Measurements from ENCODE around the gene KLHL17. TPM values are rescaled to one million over a fixed set of nuclear protein-coding genes. Genes with fewer than 3 reads are reported as not detected.

The KLHL17 gene
- total and polyA plus RNA-seq, 9 of the 15 experiments (the other 6 are each of a cell fraction or from before 2014, with no cell fraction given), result 0.14 to 84.8 (median 13.0) TPM

DNA sequence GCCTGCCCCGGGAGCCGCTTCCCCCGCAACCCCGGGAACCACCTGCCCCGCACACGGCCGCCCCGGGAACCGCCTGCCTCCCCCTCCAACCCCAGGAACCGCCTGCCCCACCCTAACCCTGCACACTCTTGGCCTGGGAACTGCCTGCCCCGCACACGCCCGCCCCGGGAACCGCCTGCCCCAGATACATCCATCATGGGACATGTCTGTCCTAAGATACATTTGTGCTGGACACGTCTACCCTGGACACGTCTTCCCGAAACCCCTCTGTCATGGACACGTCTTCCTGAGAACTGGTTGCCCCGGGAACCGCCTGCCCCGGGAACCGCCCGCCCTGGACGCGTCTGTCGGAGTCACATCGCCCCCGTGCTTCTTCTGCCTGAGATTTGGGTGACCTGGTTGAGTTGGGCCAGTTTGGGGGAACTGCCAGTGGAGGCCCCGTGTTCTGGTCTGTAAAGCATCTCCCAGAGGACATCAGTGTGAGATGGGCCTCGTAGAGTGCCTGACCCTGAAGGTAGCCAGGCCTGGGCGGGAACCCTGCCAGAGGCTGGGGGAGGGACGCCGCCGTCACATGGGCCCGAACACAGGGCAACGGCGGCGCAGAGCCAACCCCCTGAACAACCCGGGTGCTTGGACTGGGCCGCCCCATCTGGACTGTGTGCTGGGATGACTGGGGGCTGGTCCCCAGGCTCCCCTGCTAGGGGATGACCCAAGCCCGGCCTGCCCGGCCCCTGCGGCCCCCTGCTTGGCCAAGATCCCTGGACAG is 17.9 kb downstream of the KLHL17 start (continued):
- TF ChIP-seq ZNF316 (IDR thresholded peaks at IDR 0.05) (no peak), NFIC (IDR thresholded peaks at IDR 0.05) (peak; percentile 55; the same call in 1 of the 2 replicates), SIN3B (IDR thresholded peaks at IDR 0.05; ENCODE audit: low read depth) (no peak), SIX5 (IDR thresholded peaks at IDR 0.05; ENCODE audit: borderline replicate concordance in 1 of 2, insufficient read depth in 1 of 2, low read depth in 1 of 2, low read length in 2 of 2) (no peak), ZEB2 (IDR thresholded peaks at IDR 0.05) (no peak), RAD51 (IDR thresholded peaks at IDR 0.05; ENCODE audit: borderline replicate concordance, low read depth) (no peak), RB1 (IDR thresholded peaks at IDR 0.05; ENCODE audit: low read depth) (no peak), ZNF778 (CRISPR knock-in tag; IDR thresholded peaks at IDR 0.05) (no peak), DPF2 (IDR thresholded peaks at IDR 0.05) (0 out of 2 replicates have a peak, but pooled peaks have one; percentile 19)
- TF ChIP-seq, protein P1, sequence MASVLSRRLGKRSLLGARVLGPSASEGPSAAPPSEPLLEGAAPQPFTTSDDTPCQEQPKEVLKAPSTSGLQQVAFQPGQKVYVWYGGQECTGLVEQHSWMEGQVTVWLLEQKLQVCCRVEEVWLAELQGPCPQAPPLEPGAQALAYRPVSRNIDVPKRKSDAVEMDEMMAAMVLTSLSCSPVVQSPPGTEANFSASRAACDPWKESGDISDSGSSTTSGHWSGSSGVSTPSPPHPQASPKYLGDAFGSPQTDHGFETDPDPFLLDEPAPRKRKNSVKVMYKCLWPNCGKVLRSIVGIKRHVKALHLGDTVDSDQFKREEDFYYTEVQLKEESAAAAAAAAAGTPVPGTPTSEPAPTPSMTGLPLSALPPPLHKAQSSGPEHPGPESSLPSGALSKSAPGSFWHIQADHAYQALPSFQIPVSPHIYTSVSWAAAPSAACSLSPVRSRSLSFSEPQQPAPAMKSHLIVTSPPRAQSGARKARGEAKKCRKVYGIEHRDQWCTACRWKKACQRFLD (CRISPR knock-in tag; IDR thresholded peaks at IDR 0.05), result no peak
- TF ChIP-seq, protein P2, sequence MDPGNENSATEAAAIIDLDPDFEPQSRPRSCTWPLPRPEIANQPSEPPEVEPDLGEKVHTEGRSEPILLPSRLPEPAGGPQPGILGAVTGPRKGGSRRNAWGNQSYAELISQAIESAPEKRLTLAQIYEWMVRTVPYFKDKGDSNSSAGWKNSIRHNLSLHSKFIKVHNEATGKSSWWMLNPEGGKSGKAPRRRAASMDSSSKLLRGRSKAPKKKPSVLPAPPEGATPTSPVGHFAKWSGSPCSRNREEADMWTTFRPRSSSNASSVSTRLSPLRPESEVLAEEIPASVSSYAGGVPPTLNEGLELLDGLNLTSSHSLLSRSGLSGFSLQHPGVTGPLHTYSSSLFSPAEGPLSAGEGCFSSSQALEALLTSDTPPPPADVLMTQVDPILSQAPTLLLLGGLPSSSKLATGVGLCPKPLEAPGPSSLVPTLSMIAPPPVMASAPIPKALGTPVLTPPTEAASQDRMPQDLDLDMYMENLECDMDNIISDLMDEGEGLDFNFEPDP (CRISPR knock-in tag; IDR thresholded peaks at IDR 0.05), result no peak
- TF ChIP-seq, protein P3, sequence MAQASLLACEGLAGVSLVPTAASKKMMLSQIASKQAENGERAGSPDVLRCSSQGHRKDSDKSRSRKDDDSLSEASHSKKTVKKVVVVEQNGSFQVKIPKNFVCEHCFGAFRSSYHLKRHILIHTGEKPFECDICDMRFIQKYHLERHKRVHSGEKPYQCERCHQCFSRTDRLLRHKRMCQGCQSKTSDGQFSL (CRISPR knock-in tag; IDR thresholded peaks at IDR 0.05), result no peak; the same call in 1 of the 2 replicates
- TF ChIP-seq, protein P3 (tag; IDR thresholded peaks at IDR 0.05), result no peak
